NCI-H1694 treated with DMSO at 0.1 percent for 48 hours (cell line): ENCODE data around the gene SNAP47.
A peak's percentile ranks its signal among the peaks of the same experiment; 100 is the strongest.
"Not testable (repeated sequence)": the region's sequence is repeated elsewhere in the genome, so short reads cannot be mapped to it uniquely, and the experiment has no call there.

Source experiments
- DNase-seq: peaks from one replicate; lab custom pipeline; 2025; lab: John Stamatoyannopoulos, UW

The SNAP47 gene, protein sequence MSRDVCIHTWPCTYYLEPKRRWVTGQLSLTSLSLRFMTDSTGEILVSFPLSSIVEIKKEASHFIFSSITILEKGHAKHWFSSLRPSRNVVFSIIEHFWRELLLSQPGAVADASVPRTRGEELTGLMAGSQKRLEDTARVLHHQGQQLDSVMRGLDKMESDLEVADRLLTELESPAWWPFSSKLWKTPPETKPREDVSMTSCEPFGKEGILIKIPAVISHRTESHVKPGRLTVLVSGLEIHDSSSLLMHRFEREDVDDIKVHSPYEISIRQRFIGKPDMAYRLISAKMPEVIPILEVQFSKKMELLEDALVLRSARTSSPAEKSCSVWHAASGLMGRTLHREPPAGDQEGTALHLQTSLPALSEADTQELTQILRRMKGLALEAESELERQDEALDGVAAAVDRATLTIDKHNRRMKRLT

GRCh38 chr1:227734856-227735538 lies at the start of gene SNAP47, which contains the start of gene JMJD4:
Gene SNAP47, plus strand, starts transcription at chr1:227735435. Its CDS starts 12,302 bp downstream, at chr1:227747737.
Gene JMJD4, minus strand, starts transcription at chr1:227735302. Its CDS starts 29 bp downstream, at chr1:227735273.
- DNase-seq: peak; percentile 86

DNA sequence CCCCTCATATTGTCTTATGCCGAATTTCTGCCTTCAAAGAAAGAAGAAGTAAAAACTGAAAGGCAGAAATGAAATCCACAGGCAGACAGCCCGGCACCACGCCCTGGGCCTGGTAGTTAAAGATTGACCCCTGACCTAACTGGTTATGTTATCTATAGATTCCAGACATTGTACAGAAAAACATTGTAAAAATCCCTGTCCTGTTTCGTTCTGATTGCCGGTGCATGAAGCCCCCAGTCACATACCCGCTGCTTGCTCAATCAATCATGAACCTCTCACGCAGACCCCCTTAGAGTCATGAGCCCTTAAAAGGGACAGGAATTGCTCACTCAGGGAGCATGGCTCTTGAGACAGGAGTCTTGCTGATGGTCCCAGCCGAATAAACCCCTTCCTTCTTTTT lies 49.4 kb upstream of the SNAP47 start:
- no peak for DNase-seq

- DNase-seq: no peak
Observed at GRCh38 chr1:227697321-227697864, 37.8 kb upstream of the SNAP47 start.

DNA sequence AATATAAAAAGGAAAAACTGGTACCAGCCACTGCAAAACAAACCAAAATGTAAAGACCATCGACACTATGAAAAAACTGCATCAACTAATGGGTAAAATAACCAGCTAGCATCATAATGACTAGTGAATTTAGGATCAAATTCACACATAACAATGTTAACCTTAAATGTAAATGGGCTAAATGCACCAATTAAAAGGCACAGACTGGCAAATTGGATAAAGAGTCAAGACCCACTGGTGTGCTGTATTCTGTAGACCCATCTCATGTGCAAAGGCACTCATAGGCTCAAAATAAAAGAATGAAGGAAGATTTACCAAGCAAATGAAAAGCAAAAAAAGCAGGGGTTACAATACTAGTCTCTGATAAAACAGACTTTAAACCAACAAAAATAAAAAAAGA lies 33.6 kb upstream of the SNAP47 start:
- not testable (repeated sequence) for DNase-seq

GRCh38 chr1:227707846-227708245 lies 27.4 kb upstream of the SNAP47 start:
- no peak for DNase-seq

DNA sequence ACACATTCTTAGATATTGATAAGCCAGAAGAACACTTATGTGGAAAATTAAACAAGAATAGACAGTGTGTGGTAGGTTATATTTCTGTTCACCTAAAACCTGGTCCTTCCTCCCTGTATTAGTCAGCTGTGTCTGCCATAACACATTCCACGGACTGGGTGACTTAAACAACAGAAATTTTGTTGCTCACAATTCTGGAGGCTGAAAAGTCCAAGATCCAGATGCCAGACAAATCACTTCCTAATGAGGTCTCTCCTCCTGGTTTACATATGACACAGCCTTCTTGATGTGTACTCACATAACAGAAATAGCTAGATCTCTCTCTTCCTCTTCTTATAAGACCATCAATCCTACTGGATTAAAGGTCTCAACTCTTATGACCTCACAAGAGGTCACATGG lies 25.8 kb upstream of the SNAP47 start:
- DNase-seq: no peak

GRCh38 chr1:227710474-227710873 lies 24.8 kb upstream of the SNAP47 start:
- DNase-seq: not testable (repeated sequence)

DNA sequence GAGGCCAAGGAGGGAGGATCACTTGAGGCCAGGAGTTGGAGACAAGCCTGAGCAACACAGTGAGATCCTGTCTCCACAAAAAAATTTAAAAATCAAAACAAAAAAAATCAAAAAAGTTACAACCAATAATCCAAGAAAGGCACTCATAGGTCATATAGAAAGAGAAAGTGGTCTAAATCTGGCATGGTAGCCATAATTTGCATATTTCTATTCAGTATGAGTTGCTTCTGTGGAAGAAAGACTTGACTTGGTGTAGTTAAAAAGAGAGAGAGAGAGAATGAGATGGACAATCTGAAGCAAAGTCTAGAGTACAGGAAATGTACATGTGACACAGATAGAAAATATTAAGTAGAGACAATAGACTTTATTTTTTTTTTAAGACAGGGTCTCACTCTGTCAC lies 22.6 kb upstream of the SNAP47 start:
- no peak for DNase-seq

GRCh38 chr1:227718932-227719331 lies 16.3 kb upstream of the SNAP47 start:
- DNase-seq: no peak

DNA sequence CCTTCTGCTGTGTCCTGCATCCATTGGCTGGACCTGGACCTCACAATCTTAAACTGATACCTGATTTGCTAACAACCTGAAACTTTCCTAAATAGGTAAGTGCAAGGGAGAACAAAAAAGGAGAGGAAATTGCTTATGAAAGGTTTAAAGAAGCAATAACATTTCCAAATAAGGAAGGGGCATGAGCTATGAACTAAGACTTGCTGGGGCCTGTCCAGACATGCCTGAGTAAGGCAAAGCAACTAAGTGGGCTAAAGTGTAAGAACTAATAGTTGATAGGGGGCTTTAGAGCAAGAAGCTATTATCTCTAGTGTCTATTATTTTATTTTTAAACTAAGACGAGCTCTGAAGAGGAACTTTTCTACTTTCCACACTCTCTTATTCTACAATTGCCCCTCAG lies 11.8 kb upstream of the SNAP47 start:
- no peak for DNase-seq

DNA sequence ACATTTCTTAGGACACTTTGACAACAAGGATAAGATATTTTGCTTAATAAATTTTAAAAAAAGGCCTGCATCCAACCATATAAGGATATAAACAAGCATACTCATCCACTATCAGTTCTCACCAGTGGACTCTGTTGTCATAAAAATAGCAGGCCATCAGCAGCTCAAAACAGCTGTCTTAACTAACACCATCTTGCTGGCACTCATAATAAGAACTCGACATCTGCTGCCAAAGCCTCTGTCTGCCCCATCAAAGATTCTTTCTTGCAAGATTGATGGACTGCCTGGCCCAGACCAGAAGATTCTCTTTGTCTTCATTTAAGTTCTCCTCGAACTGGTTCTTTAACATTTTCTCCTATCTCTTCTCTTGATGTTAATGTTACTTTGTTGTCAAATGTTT lies 10.2 kb upstream of the SNAP47 start:
- DNase-seq: no peak

DNA sequence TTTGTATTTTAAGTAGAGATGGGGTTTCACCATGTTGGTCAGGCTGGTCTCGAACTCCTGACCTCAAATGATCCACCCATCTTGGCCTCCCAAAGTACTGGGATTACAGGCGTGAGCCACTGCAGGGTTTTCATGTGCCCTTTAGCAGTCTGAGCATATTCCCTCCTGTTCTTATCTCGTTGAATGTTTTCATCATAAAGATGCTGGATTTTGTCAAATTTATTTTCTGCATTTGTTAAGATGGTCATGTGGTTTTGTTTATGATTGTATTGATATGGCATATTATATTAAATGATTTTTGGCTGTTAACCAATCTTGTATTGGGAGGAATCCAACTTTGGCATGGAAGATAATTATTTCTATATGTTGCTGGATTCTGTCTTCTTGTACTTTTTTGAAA lies 8.9 kb upstream of the SNAP47 start:
- DNase-seq: no peak

- no peak for DNase-seq
Observed at GRCh38 chr1:227726924-227727599, 8.2 kb upstream of the SNAP47 start.

- no peak for DNase-seq
Observed at GRCh38 chr1:227728059-227728891, 7.0 kb upstream of the SNAP47 start.

DNA sequence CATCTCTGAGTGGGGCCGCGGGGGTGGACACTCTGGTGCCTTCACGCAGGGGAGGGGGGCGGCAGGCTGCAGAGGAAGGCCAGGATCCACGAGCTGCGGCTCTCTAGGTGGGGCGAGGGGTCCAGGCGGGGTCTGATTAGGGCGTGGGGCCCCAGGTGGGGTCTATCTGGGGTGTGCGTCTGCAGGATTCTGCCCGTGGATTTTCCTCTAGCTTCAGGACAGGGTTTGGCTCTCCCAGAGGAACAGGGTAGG lies 6.4 kb upstream of the SNAP47 start:
- DNase-seq: no peak

DNA sequence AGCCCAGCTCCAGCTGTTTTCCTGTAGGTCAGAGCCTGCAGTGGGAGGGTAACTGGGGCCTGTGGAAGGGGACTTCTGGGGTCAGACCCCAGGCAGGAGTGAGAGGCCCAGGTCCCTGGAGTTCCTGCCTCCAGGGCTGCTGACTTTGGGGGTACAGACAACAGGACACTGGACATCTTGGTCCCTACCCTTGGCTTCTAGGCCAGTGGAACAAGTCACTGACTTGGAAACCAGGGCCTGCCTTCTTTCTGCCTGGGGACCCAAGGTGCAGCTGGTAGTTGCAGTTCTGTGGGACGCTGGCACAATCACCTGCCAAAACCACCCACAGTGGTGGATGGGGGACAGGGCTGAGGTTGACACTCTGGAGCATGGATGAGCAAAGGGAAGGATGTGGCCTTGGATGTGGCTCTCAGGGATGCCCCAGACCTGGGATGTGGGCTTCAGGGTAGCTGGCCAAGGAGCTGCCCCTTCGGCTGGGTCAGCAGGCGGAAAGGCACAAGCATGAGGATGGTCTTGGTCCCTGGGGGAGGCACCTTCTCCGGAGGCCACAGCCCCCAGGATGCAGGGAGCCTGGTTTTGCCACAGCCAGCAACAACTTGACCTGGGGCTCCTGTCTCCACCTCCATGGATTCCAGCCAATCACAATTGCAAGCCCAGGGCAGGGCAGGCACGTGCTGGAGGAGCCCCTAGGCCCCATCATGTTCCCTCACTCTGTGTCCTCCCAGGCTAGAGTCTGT lies 5.9 kb upstream of the SNAP47 start:
- DNase-seq: no peak

- peak; percentile 40 for DNase-seq
Observed at GRCh38 chr1:227729881-227730629, 5.2 kb upstream of the SNAP47 start.

DNA sequence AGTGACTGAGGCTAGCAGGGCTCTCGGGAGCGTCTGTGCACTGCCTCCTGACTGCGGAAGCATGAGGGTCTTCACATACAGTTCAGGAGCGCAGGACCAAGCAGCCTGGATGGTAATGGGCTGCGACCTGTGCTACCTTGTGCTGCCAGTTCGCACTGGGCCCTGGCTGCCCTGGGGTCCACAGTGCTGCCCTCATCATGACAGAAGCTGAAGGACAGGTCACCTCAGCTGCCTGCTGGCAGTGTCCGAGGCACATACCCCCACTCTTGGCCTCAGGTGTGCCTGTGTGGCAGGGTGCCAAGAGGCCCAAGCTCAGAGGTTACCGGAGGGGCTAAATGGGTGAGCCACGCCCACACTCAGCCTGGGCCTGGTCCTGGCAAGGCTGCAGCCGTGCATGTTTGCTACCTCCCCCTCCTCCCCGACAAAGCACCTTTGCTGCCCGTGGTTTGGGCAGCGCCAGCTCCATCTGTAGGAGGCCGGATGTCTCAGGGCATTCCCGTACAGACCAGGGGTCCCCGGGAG lies 4.5 kb upstream of the SNAP47 start:
- DNase-seq: no peak

GRCh38 chr1:227731241-227731677 lies 4.0 kb upstream of the SNAP47 start:
- DNase-seq: no peak
